GM12801 (cell line): ENCODE measurements around the gene CCDC142.

Experiments
- CTCF ChIP-seq: IDR thresholded peaks from one replicate; pipeline ENCODE4 v1.5.1; 2011; ENCODE audit warnings: control low read depth; ENCODE audit not compliant: insufficient read length; ENCODE audit errors: extremely low read depth

The CCDC142 gene

GRCh38 chr2:74472086-74472944, 10.5 kb downstream of the CCDC142 start, which contains the start of gene MRPL53:
Gene MRPL53 (minus strand): TSS chr2:74472680. CDS start chr2:74472660, 20 bp downstream.
- no peak for TF ChIP-seq CTCF

- no peak for TF ChIP-seq CTCF
These were observed 11.3 kb downstream of the CCDC142 start for GRCh38 chr2:74471332-74472065.

GRCh38 chr2:74464406-74464805, 18.4 kb downstream of the CCDC142 start:
- no peak for TF ChIP-seq CTCF

- no peak for TF ChIP-seq CTCF
These were observed 20.1 kb downstream of the CCDC142 start for GRCh38 chr2:74462786-74463105.

- TF ChIP-seq CTCF, result no peak
These were observed 20.6 kb downstream of the CCDC142 start for GRCh38 chr2:74462054-74462785.

- no peak for TF ChIP-seq CTCF
These were observed 21.4 kb downstream of the CCDC142 start for GRCh38 chr2:74461187-74462053.
